ENCODE measurements around the gene P4HA3. TPM values are rescaled to one million over a fixed set of nuclear protein-coding genes. Genes with fewer than 3 reads are reported as not detected.

The P4HA3 gene
- total RNA-seq, 1 experiment from 2014 or later = 0.13 TPM

DNA sequence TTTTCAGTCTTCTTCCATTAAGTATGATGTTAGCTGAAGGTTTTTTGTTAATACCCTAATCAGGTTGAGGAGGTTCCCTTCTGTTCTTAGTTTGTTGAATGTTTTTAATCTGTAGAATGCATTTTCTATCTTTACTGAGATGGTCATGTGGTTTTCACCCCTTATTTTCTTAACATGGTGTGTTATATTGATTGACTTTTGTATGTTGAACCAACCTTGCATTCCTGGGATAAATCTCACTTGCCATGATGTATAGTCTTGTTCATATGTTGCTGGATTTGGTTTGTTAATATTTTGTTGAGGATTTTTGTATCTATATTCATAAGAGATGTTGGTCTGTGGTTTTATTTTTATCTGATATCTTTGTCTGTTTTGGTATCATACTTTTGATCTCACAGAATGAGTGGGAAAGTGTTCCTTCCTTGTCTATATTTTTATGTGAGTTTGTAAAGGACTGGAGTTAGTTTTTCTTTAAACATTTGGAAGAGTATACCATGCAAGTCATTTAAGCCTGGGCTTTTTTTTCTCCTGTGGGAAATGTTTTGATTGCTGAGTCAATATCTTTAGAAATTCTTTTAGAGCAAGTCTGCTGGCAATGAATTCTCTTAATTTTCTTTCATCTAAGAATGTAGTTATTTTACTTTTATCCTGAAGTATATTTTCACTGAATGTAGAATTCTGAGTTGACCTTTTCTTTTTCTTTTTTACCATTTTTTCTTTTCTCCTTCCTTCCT lies 5.5 kb upstream of the P4HA3 start (continued):
- TF ChIP-seq, protein P1, sequence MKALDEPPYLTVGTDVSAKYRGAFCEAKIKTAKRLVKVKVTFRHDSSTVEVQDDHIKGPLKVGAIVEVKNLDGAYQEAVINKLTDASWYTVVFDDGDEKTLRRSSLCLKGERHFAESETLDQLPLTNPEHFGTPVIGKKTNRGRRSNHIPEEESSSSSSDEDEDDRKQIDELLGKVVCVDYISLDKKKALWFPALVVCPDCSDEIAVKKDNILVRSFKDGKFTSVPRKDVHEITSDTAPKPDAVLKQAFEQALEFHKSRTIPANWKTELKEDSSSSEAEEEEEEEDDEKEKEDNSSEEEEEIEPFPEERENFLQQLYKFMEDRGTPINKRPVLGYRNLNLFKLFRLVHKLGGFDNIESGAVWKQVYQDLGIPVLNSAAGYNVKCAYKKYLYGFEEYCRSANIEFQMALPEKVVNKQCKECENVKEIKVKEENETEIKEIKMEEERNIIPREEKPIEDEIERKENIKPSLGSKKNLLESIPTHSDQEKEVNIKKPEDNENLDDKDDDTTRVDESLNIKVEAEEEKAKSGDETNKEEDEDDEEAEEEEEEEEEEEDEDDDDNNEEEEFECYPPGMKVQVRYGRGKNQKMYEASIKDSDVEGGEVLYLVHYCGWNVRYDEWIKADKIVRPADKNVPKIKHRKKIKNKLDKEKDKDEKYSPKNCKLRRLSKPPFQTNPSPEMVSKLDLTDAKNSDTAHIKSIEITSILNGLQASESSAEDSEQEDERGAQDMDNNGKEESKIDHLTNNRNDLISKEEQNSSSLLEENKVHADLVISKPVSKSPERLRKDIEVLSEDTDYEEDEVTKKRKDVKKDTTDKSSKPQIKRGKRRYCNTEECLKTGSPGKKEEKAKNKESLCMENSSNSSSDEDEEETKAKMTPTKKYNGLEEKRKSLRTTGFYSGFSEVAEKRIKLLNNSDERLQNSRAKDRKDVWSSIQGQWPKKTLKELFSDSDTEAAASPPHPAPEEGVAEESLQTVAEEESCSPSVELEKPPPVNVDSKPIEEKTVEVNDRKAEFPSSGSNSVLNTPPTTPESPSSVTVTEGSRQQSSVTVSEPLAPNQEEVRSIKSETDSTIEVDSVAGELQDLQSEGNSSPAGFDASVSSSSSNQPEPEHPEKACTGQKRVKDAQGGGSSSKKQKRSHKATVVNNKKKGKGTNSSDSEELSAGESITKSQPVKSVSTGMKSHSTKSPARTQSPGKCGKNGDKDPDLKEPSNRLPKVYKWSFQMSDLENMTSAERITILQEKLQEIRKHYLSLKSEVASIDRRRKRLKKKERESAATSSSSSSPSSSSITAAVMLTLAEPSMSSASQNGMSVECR (CRISPR knock-in tag; IDR thresholded peaks at IDR 0.05; ENCODE audit: borderline replicate concordance) = no peak
- TF ChIP-seq KAT7 (CRISPR knock-in tag; IDR thresholded peaks at IDR 0.05; ENCODE audit: borderline replicate concordance) = no peak
- TF ChIP-seq RORB (CRISPR knock-in tag; IDR thresholded peaks at IDR 0.05) = no peak
- TF ChIP-seq, protein P2, sequence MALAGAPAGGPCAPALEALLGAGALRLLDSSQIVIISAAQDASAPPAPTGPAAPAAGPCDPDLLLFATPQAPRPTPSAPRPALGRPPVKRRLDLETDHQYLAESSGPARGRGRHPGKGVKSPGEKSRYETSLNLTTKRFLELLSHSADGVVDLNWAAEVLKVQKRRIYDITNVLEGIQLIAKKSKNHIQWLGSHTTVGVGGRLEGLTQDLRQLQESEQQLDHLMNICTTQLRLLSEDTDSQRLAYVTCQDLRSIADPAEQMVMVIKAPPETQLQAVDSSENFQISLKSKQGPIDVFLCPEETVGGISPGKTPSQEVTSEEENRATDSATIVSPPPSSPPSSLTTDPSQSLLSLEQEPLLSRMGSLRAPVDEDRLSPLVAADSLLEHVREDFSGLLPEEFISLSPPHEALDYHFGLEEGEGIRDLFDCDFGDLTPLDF (CRISPR knock-in tag; IDR thresholded peaks at IDR 0.05) = no peak
- TF ChIP-seq ZBTB21 (CRISPR knock-in tag; IDR thresholded peaks at IDR 0.05; ENCODE audit: borderline replicate concordance) = no peak
- no peak for TF ChIP-seq JAZF1 (CRISPR knock-in tag; IDR thresholded peaks at IDR 0.05)

DNA sequence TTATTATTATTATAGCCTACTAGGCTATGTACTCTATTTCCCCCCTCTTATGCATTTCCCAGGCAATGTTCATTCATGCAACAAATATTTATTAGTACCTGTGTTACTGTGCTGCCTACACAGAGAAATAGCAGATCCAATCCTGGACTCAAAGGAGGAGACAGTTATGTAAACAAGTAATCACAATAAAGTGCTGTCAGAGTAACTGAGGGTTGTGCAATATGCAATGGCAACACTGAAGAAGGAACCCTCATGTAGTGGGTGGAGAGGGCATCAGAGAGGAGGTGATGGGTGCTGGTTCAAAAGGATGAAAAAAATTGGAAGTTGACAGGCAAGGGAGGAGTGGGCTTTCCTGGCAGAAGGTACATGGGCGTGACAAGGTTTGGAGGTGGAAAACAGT lies 886 bp upstream of the P4HA3 start:
- no peak for DNase-seq (ENCODE audit: low spot score)
- H3K27ac Mint-ChIP-seq = no peak overlapping the region
- TF ChIP-seq, protein P3, sequence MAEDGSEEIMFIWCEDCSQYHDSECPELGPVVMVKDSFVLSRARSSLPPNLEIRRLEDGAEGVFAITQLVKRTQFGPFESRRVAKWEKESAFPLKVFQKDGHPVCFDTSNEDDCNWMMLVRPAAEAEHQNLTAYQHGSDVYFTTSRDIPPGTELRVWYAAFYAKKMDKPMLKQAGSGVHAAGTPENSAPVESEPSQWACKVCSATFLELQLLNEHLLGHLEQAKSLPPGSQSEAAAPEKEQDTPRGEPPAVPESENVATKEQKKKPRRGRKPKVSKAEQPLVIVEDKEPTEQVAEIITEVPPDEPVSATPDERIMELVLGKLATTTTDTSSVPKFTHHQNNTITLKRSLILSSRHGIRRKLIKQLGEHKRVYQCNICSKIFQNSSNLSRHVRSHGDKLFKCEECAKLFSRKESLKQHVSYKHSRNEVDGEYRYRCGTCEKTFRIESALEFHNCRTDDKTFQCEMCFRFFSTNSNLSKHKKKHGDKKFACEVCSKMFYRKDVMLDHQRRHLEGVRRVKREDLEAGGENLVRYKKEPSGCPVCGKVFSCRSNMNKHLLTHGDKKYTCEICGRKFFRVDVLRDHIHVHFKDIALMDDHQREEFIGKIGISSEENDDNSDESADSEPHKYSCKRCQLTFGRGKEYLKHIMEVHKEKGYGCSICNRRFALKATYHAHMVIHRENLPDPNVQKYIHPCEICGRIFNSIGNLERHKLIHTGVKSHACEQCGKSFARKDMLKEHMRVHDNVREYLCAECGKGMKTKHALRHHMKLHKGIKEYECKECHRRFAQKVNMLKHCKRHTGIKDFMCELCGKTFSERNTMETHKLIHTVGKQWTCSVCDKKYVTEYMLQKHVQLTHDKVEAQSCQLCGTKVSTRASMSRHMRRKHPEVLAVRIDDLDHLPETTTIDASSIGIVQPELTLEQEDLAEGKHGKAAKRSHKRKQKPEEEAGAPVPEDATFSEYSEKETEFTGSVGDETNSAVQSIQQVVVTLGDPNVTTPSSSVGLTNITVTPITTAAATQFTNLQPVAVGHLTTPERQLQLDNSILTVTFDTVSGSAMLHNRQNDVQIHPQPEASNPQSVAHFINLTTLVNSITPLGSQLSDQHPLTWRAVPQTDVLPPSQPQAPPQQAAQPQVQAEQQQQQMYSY (CRISPR knock-in tag; IDR thresholded peaks at IDR 0.05) = no peak
- TF ChIP-seq SMAD3 (CRISPR knock-in tag; IDR thresholded peaks at IDR 0.05; ENCODE audit: borderline replicate concordance) (no peak), JUN (CRISPR knock-in tag; IDR thresholded peaks at IDR 0.05) (no peak), CREM (CRISPR knock-in tag; IDR thresholded peaks at IDR 0.05) (no peak), GTF2I (CRISPR knock-in tag; conservative IDR thresholded peaks at IDR 0.05) (no peak), TP53 (CRISPR knock-in tag; IDR thresholded peaks at IDR 0.05) (no peak)
- TF ChIP-seq, protein P4, sequence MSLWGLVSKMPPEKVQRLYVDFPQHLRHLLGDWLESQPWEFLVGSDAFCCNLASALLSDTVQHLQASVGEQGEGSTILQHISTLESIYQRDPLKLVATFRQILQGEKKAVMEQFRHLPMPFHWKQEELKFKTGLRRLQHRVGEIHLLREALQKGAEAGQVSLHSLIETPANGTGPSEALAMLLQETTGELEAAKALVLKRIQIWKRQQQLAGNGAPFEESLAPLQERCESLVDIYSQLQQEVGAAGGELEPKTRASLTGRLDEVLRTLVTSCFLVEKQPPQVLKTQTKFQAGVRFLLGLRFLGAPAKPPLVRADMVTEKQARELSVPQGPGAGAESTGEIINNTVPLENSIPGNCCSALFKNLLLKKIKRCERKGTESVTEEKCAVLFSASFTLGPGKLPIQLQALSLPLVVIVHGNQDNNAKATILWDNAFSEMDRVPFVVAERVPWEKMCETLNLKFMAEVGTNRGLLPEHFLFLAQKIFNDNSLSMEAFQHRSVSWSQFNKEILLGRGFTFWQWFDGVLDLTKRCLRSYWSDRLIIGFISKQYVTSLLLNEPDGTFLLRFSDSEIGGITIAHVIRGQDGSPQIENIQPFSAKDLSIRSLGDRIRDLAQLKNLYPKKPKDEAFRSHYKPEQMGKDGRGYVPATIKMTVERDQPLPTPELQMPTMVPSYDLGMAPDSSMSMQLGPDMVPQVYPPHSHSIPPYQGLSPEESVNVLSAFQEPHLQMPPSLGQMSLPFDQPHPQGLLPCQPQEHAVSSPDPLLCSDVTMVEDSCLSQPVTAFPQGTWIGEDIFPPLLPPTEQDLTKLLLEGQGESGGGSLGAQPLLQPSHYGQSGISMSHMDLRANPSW (CRISPR knock-in tag; conservative IDR thresholded peaks at IDR 0.05; ENCODE audit: low read depth) = no peak
- TF ChIP-seq, protein P5, sequence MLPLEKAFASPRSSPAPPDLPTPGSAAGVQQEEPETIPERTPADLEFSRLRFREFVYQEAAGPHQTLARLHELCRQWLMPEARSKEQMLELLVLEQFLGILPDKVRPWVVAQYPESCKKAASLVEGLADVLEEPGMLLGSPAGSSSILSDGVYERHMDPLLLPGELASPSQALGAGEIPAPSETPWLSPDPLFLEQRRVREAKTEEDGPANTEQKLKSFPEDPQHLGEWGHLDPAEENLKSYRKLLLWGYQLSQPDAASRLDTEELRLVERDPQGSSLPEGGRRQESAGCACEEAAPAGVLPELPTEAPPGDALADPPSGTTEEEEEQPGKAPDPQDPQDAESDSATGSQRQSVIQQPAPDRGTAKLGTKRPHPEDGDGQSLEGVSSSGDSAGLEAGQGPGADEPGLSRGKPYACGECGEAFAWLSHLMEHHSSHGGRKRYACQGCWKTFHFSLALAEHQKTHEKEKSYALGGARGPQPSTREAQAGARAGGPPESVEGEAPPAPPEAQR (CRISPR knock-in tag; IDR thresholded peaks at IDR 0.05) = no peak
- TF ChIP-seq, protein P6, sequence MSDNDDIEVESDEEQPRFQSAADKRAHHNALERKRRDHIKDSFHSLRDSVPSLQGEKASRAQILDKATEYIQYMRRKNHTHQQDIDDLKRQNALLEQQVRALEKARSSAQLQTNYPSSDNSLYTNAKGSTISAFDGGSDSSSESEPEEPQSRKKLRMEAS (CRISPR knock-in tag; IDR thresholded peaks at IDR 0.05) = no peak
- ChIA-PET POLR2A (no interaction called here), CTCF (interaction anchor here (2.1 kb wide), 1 partner anchor 9 kb away, joined by 10 read pairs; no protein-coding TSS in a partner anchor)
- peaks cover 7% of the 10 kb centered on the region; the same call in 1 of the 2 replicates for H3K36me3 Mint-ChIP-seq
- peaks cover 9% of the 10 kb centered on the region for H3K4me1 Mint-ChIP-seq
- no peak overlapping the region for H3K4me3 Mint-ChIP-seq
- H3K27me3 Mint-ChIP-seq (ENCODE audit: low read depth) = peaks cover 58% of the 10 kb centered on the region
- H3K9me3 Mint-ChIP-seq = peaks cover 10% of the 10 kb centered on the region
- no peak for ATAC-seq
